ENCODE measurements around the gene TRAPPC1. TPM values are rescaled to one million over a fixed set of nuclear protein-coding genes. Genes with fewer than 3 reads are reported as not detected.

The TRAPPC1 gene
- total and polyA plus RNA-seq, 2 experiments from 2014 or later: 45.2 to 234 TPM

DNA sequence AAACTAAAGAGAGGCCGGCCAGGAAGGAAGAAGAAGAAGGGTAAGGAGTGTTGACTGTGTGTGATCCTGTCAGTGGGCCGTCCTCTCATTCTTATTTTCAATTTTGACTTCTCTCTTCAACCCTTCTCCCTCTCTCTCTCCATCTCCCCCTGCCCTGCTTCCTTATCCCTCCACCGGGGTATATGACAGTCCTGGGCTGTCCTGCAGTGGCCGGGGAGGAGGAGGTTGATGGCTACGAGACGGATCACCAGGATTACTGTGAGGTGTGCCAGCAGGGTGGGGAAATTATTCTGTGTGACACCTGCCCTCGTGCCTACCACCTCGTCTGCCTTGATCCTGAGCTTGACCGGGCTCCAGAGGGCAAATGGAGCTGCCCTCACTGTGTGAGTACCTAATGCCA lies 37.5 kb downstream of the TRAPPC1 start:
- Histone ChIP-seq H3F3A (replicated peaks; ENCODE audit: low read depth) (no peaks in the 10 kb centered on the region), H3K4me3 (no peak overlapping the region), H3K27me3 (ENCODE audit: insufficient read depth) (0 out of 2 replicates have a peak, but pooled peaks cover 2% of the 10 kb centered on the region), H3K27ac (ENCODE audit: low read depth) (no peak overlapping the region), H3K79me2 (replicated peaks; ENCODE audit: insufficient read depth) (no peaks in the 10 kb centered on the region), H4K20me1 (replicated peaks; ENCODE audit: insufficient read depth) (no peaks in the 10 kb centered on the region), H3K36me3 (ENCODE audit: insufficient read depth) (0 out of 2 replicates have a peak, but pooled peaks cover 3% of the 10 kb centered on the region), H3K9me2 (ENCODE audit: insufficient read depth) (no peaks in the 10 kb centered on the region), H3K4me1 (ENCODE audit: insufficient read depth) (peaks cover 3% of the 10 kb centered on the region; the same call in 1 of the 2 replicates), H3K4me2 (no peak overlapping the region), H2AFZ (no peak overlapping the region)
- DNase-seq (ENCODE audit: low spot score) (no peak), ATAC-seq (no peak)
- Mint-ChIP-seq H3K4me3 (no peak overlapping the region), H3K27ac (no peak overlapping the region), H3K27me3 (ENCODE audit: insufficient read depth, low read depth, poor library complexity) (peaks cover 13% of the 10 kb centered on the region), H3K9me3 (no peaks in the 10 kb centered on the region), H3K36me3 (ENCODE audit: low read depth) (peaks cover 23% of the 10 kb centered on the region), H3K4me1 (no peaks in the 10 kb centered on the region; the same call in 2 of the 3 replicates)
- no peak for TF ChIP-seq JUNB (IDR thresholded peaks at IDR 0.05; ENCODE audit: unreplicated experiment)
- TF ChIP-seq, protein P1, sequence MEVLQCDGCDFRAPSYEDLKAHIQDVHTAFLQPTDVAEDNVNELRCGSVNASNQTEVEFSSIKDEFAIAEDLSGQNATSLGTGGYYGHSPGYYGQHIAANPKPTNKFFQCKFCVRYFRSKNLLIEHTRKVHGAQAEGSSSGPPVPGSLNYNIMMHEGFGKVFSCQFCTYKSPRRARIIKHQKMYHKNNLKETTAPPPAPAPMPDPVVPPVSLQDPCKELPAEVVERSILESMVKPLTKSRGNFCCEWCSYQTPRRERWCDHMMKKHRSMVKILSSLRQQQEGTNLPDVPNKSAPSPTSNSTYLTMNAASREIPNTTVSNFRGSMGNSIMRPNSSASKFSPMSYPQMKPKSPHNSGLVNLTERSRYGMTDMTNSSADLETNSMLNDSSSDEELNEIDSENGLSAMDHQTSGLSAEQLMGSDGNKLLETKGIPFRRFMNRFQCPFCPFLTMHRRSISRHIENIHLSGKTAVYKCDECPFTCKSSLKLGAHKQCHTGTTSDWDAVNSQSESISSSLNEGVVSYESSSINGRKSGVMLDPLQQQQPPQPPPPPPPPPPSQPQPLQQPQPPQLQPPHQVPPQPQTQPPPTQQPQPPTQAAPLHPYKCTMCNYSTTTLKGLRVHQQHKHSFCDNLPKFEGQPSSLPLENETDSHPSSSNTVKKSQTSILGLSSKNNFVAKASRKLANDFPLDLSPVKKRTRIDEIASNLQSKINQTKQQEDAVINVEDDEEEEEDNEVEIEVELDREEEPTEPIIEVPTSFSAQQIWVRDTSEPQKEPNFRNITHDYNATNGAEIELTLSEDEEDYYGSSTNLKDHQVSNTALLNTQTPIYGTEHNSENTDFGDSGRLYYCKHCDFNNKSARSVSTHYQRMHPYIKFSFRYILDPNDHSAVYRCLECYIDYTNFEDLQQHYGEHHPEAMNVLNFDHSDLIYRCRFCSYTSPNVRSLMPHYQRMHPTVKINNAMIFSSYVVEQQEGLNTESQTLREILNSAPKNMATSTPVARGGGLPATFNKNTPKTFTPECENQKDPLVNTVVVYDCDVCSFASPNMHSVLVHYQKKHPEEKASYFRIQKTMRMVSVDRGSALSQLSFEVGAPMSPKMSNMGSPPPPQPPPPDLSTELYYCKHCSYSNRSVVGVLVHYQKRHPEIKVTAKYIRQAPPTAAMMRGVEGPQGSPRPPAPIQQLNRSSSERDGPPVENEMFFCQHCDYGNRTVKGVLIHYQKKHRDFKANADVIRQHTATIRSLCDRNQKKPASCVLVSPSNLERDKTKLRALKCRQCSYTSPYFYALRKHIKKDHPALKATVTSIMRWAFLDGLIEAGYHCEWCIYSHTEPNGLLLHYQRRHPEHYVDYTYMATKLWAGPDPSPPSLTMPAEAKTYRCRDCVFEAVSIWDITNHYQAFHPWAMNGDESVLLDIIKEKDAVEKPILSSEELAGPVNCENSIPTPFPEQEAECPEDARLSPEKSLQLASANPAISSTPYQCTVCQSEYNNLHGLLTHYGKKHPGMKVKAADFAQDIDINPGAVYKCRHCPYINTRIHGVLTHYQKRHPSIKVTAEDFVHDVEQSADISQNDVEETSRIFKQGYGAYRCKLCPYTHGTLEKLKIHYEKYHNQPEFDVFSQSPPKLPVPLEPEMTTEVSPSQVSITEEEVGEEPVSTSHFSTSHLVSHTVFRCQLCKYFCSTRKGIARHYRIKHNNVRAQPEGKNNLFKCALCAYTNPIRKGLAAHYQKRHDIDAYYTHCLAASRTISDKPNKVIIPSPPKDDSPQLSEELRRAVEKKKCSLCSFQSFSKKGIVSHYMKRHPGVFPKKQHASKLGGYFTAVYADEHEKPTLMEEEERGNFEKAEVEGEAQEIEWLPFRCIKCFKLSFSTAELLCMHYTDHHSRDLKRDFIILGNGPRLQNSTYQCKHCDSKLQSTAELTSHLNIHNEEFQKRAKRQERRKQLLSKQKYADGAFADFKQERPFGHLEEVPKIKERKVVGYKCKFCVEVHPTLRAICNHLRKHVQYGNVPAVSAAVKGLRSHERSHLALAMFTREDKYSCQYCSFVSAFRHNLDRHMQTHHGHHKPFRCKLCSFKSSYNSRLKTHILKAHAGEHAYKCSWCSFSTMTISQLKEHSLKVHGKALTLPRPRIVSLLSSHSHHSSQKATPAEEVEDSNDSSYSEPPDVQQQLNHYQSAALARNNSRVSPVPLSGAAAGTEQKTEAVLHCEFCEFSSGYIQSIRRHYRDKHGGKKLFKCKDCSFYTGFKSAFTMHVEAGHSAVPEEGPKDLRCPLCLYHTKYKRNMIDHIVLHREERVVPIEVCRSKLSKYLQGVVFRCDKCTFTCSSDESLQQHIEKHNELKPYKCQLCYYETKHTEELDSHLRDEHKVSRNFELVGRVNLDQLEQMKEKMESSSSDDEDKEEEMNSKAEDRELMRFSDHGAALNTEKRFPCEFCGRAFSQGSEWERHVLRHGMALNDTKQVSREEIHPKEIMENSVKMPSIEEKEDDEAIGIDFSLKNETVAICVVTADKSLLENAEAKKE (CRISPR knock-in tag; IDR thresholded peaks at IDR 0.05): no peak
- TF ChIP-seq EZH2 (IDR thresholded peaks at IDR 0.05; ENCODE audit: low read depth, unreplicated experiment): no peak
- TF ChIP-seq POLR2AphosphoS5 (IDR thresholded peaks at IDR 0.05; ENCODE audit: low read depth): no peak
- no peak for TF ChIP-seq EZH2phosphoT487 (IDR thresholded peaks at IDR 0.05; ENCODE audit: unreplicated experiment)
- no peak for TF ChIP-seq STAT1 (IDR thresholded peaks at IDR 0.05; ENCODE audit: unreplicated experiment)
- no peak for TF ChIP-seq ZNF114 (CRISPR knock-in tag; IDR thresholded peaks at IDR 0.05)
- TF ChIP-seq ZNF331 (CRISPR knock-in tag; IDR thresholded peaks at IDR 0.05; ENCODE audit: low read depth): no peak
- TF ChIP-seq NANOG (IDR thresholded peaks at IDR 0.05; ENCODE audit: borderline replicate concordance): no peak
- TF ChIP-seq, protein P2, sequence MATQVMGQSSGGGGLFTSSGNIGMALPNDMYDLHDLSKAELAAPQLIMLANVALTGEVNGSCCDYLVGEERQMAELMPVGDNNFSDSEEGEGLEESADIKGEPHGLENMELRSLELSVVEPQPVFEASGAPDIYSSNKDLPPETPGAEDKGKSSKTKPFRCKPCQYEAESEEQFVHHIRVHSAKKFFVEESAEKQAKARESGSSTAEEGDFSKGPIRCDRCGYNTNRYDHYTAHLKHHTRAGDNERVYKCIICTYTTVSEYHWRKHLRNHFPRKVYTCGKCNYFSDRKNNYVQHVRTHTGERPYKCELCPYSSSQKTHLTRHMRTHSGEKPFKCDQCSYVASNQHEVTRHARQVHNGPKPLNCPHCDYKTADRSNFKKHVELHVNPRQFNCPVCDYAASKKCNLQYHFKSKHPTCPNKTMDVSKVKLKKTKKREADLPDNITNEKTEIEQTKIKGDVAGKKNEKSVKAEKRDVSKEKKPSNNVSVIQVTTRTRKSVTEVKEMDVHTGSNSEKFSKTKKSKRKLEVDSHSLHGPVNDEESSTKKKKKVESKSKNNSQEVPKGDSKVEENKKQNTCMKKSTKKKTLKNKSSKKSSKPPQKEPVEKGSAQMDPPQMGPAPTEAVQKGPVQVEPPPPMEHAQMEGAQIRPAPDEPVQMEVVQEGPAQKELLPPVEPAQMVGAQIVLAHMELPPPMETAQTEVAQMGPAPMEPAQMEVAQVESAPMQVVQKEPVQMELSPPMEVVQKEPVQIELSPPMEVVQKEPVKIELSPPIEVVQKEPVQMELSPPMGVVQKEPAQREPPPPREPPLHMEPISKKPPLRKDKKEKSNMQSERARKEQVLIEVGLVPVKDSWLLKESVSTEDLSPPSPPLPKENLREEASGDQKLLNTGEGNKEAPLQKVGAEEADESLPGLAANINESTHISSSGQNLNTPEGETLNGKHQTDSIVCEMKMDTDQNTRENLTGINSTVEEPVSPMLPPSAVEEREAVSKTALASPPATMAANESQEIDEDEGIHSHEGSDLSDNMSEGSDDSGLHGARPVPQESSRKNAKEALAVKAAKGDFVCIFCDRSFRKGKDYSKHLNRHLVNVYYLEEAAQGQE (IDR thresholded peaks at IDR 0.05; ENCODE audit: unreplicated experiment): no peak
- TF ChIP-seq, protein P3, sequence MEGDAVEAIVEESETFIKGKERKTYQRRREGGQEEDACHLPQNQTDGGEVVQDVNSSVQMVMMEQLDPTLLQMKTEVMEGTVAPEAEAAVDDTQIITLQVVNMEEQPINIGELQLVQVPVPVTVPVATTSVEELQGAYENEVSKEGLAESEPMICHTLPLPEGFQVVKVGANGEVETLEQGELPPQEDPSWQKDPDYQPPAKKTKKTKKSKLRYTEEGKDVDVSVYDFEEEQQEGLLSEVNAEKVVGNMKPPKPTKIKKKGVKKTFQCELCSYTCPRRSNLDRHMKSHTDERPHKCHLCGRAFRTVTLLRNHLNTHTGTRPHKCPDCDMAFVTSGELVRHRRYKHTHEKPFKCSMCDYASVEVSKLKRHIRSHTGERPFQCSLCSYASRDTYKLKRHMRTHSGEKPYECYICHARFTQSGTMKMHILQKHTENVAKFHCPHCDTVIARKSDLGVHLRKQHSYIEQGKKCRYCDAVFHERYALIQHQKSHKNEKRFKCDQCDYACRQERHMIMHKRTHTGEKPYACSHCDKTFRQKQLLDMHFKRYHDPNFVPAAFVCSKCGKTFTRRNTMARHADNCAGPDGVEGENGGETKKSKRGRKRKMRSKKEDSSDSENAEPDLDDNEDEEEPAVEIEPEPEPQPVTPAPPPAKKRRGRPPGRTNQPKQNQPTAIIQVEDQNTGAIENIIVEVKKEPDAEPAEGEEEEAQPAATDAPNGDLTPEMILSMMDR (conservative IDR thresholded peaks at IDR 0.05; ENCODE audit: low read depth in 2 of 2): no peak
- no peak for TF ChIP-seq CREB1 (CRISPR knock-in tag; IDR thresholded peaks at IDR 0.05; ENCODE audit: low read depth)
- TF ChIP-seq, protein P4, sequence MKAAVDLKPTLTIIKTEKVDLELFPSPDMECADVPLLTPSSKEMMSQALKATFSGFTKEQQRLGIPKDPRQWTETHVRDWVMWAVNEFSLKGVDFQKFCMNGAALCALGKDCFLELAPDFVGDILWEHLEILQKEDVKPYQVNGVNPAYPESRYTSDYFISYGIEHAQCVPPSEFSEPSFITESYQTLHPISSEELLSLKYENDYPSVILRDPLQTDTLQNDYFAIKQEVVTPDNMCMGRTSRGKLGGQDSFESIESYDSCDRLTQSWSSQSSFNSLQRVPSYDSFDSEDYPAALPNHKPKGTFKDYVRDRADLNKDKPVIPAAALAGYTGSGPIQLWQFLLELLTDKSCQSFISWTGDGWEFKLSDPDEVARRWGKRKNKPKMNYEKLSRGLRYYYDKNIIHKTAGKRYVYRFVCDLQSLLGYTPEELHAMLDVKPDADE (IDR thresholded peaks at IDR 0.05): no peak

Measured in GM23338 (cell line).